CD4-positive, CD25-positive, alpha-beta regulatory T cell (primary cell): ENCODE results near the gene VEGFB. TPM values are rescaled to one million over a fixed set of nuclear protein-coding genes. Genes with fewer than 3 reads are reported as not detected.

Experiments used
- ATAC-seq, 2 donors: fragments of 150-1000 bp; cut with Tn5 transposase; one replicate each; pipeline ENCODE4 v1.10.0; 2021; ENCODE audit warnings: low read depth in 2 of 2, moderate number of reproducible peaks in 2 of 2, moderate library complexity in 1 of 2
- DNase-seq, 3 donors: peaks; one replicate each; pipeline versions ENCODE4 v3.0.0 to v3.0.0-alpha.2; 2012 to 2022; ENCODE audit warnings: mixed read lengths in 1 of 3
- H3K27ac ChIP-seq: one replicate; pipeline ENCODE4 v1.7.0; 2013; ENCODE audit warnings: mild to moderate bottlenecking, low read length; ENCODE audit not compliant: insufficient read depth, poor library complexity, severe bottlenecking
- H3K27me3 ChIP-seq: one replicate; pipeline ENCODE4 v1.7.0; 2013; ENCODE audit warnings: low read length; ENCODE audit not compliant: control insufficient read depth, insufficient read depth
- H3K36me3 ChIP-seq: one replicate; pipeline ENCODE4 v1.7.0; 2013; ENCODE audit warnings: mild to moderate bottlenecking, low read length, moderate library complexity; ENCODE audit not compliant: control insufficient read depth, insufficient read depth
- H3K4me1 ChIP-seq: 2 replicates; pipeline ENCODE4 v1.7.0; 2013; ENCODE audit warnings: mild to moderate bottlenecking, low read length; ENCODE audit not compliant: insufficient read depth, control insufficient read depth, poor library complexity, severe bottlenecking
- H3K4me3 ChIP-seq: one replicate; pipeline ENCODE4 v1.7.0; 2013; ENCODE audit warnings: low read depth, mild to moderate bottlenecking, low read length, moderate library complexity
- H3K9me3 ChIP-seq, 2 experiments: 1 replicate in 1 of 2; 2 replicates in 1 of 2; pipeline ENCODE4 v1.7.0; 2013; ENCODE audit warnings: low read length in 2 of 2, mild to moderate bottlenecking in 1 of 2, moderate library complexity in 1 of 2; ENCODE audit not compliant: control insufficient read depth in 2 of 2
- H3K27ac Mint-ChIP-seq, 3 donors: one replicate each; pipeline ENCODE4 v1.8.0; 2020 to 2022; ENCODE audit warnings: mild to moderate bottlenecking in 3 of 3, mixed read lengths in 3 of 3, moderate library complexity in 2 of 3
- H3K27me3 Mint-ChIP-seq: one replicate; pipeline ENCODE4 v1.8.0; 2022; ENCODE audit warnings: mild to moderate bottlenecking, mixed read lengths
- H3K36me3 Mint-ChIP-seq: one replicate; pipeline ENCODE4 v1.8.0; 2020; ENCODE audit warnings: mixed read lengths
- H3K4me1 Mint-ChIP-seq, 4 donors: one replicate each; pipeline ENCODE4 v1.8.0; 2020 to 2022; ENCODE audit warnings: mixed read lengths in 4 of 4, mild to moderate bottlenecking in 1 of 4
- H3K4me3 Mint-ChIP-seq, 4 donors: one replicate each; pipeline ENCODE4 v1.8.0; 2020 to 2022; ENCODE audit warnings: mild to moderate bottlenecking in 4 of 4, mixed read lengths in 4 of 4, moderate library complexity in 3 of 4
- H3K9me3 Mint-ChIP-seq, 7 donors: one replicate each; pipeline ENCODE4 v1.8.0; 2020 to 2022; ENCODE audit warnings: mixed read lengths in 7 of 7, mild to moderate bottlenecking in 3 of 7, moderate library complexity in 2 of 7
- polyA plus RNA-seq, 4 donors: library from polyadenylated mRNA; unstranded; fragments of 300-500 nt; fragmentation: Illumina TruSeq; gene quantifications; one replicate each; pipeline ENCODE4 v1.2.3, GENCODE V29; 2021
- total RNA-seq: library from RNA; stranded (reverse); gene quantifications from one replicate; pipeline ENCODE4 v1.2.3, GENCODE V29; 2022

Gene VEGFB
- total and polyA plus RNA-seq, 5 donors from 2014 or later: 6.5 to 19.6 (median 8.3) TPM

- ATAC-seq (no peak), DNase-seq (no peak)
- Histone ChIP-seq H3K4me1 (peaks cover 5% of the 10 kb centered on the region), H3K4me3 (no peak overlapping the region), H3K9me3 (no peaks in the 10 kb centered on the region), H3K36me3 (peaks cover 4% of the 10 kb centered on the region), H3K27ac (no peak overlapping the region), H3K27me3 (no peaks in the 10 kb centered on the region)
- no peaks in the 10 kb centered on the region for H3K9me3 Mint-ChIP-seq
- H3K27ac Mint-ChIP-seq: no peak overlapping the region
- no peak overlapping the region for H3K4me3 Mint-ChIP-seq
- no peaks in the 10 kb centered on the region for H3K36me3 Mint-ChIP-seq
- no peaks in the 10 kb centered on the region for H3K27me3 Mint-ChIP-seq
- peaks cover 0 to 15% (median 11%) of the 10 kb centered on the region in 4 donors for H3K4me1 Mint-ChIP-seq
Observed at GRCh38 chr11:64263021-64263946, 28.9 kb downstream of the VEGFB start.

- H3K4me1 Mint-ChIP-seq: peaks cover 0 to 20% (median 15%) of the 10 kb centered on the region in 4 donors
- Histone ChIP-seq H3K4me3 (no peak overlapping the region), H3K9me3 (no peaks in the 10 kb centered on the region), H3K27ac (no peak overlapping the region), H3K36me3 (no peaks in the 10 kb centered on the region), H3K4me1 (peaks cover 12% of the 10 kb centered on the region), H3K27me3 (no peaks in the 10 kb centered on the region)
- no peak for DNase-seq
- no peak overlapping the region for H3K27ac Mint-ChIP-seq
- no peak for ATAC-seq
- no peaks in the 10 kb centered on the region for H3K27me3 Mint-ChIP-seq
- no peaks in the 10 kb centered on the region for H3K36me3 Mint-ChIP-seq
- no peak overlapping the region for H3K4me3 Mint-ChIP-seq
- H3K9me3 Mint-ChIP-seq: no peaks in the 10 kb centered on the region
Observed at GRCh38 chr11:64263947-64264317, 29.5 kb downstream of the VEGFB start.

- H3K9me3 Mint-ChIP-seq: no peaks in the 10 kb centered on the region
- H3K4me3 ChIP-seq: no peak overlapping the region
- H3K27me3 ChIP-seq: no peaks in the 10 kb centered on the region
- peak overlapping the region in 1 of 4 donors; percentile 63 for H3K4me3 Mint-ChIP-seq
- no peaks in the 10 kb centered on the region for H3K9me3 ChIP-seq
- no peak overlapping the region for H3K27ac ChIP-seq
- H3K27ac Mint-ChIP-seq: peak overlapping the region in 2 of 3 donors; percentile 46 to 96
- no peaks in the 10 kb centered on the region for H3K36me3 ChIP-seq
- ATAC-seq (no peak), DNase-seq (no peak)
- H3K36me3 Mint-ChIP-seq: no peaks in the 10 kb centered on the region
- H3K4me1 ChIP-seq: peaks cover 13% of the 10 kb centered on the region
- peaks cover 0 to 22% (median 16%) of the 10 kb centered on the region in 4 donors for H3K4me1 Mint-ChIP-seq
- no peaks in the 10 kb centered on the region for H3K27me3 Mint-ChIP-seq
Observed at GRCh38 chr11:64264371-64264852, 30.0 kb downstream of the VEGFB start.

- Histone ChIP-seq H3K4me1 (peaks cover 17% of the 10 kb centered on the region), H3K36me3 (no peaks in the 10 kb centered on the region), H3K4me3 (no peak overlapping the region), H3K27ac (no peak overlapping the region), H3K9me3 (no peaks in the 10 kb centered on the region), H3K27me3 (no peaks in the 10 kb centered on the region)
- Mint-ChIP-seq H3K4me3 (peak overlapping the region in 1 of 4 donors; percentile 77), H3K27me3 (peaks cover 7% of the 10 kb centered on the region), H3K9me3 (peaks cover 0 to 3% (median 0%) of the 10 kb centered on the region in 7 donors), H3K36me3 (no peaks in the 10 kb centered on the region), H3K4me1 (peaks cover 0 to 27% (median 15%) of the 10 kb centered on the region in 4 donors), H3K27ac (no peak overlapping the region)
- DNase-seq: no peak
- ATAC-seq: no peak
Observed at GRCh38 chr11:64265176-64266160, 31.1 kb downstream of the VEGFB start.

- no peaks in the 10 kb centered on the region for H3K36me3 Mint-ChIP-seq
- peaks cover 0 to 3% (median 0%) of the 10 kb centered on the region in 7 donors for H3K9me3 Mint-ChIP-seq
Observed at GRCh38 chr11:64266339-64266738, 32.0 kb downstream of the VEGFB start.

GRCh38 chr11:64267207-64267945 lies 33.0 kb downstream of the VEGFB start:
- H3K27ac ChIP-seq: no peak overlapping the region
- ATAC-seq: no peak
- H3K27me3 Mint-ChIP-seq: peaks cover 8% of the 10 kb centered on the region
- H3K4me3 ChIP-seq: no peak overlapping the region
- no peaks in the 10 kb centered on the region for H3K27me3 ChIP-seq
- H3K36me3 ChIP-seq: no peaks in the 10 kb centered on the region
- H3K4me1 Mint-ChIP-seq: peaks cover 0 to 33% (median 19%) of the 10 kb centered on the region in 4 donors
- no peaks in the 10 kb centered on the region for H3K36me3 Mint-ChIP-seq
- no peak for DNase-seq
- H3K4me3 Mint-ChIP-seq: peak overlapping the region in 2 of 4 donors; percentile 78 to 96
- peak overlapping the region in 2 of 3 donors; percentile 65 to 77 for H3K27ac Mint-ChIP-seq
- H3K9me3 Mint-ChIP-seq: peaks cover 0 to 3% (median 0%) of the 10 kb centered on the region in 7 donors
- H3K9me3 ChIP-seq: no peaks in the 10 kb centered on the region
- H3K4me1 ChIP-seq: peaks cover 27% of the 10 kb centered on the region

More at GRCh38 chr11:64266339-64266738, 32.0 kb downstream of the VEGFB start:
- no peak overlapping the region for H3K27ac ChIP-seq
- DNase-seq (no peak), ATAC-seq (no peak)
- H3K4me1 ChIP-seq: peaks cover 21% of the 10 kb centered on the region
- no peak overlapping the region for H3K4me3 ChIP-seq
- no peaks in the 10 kb centered on the region for H3K9me3 ChIP-seq
- no peaks in the 10 kb centered on the region for H3K27me3 ChIP-seq
- H3K36me3 ChIP-seq: no peaks in the 10 kb centered on the region
- H3K4me1 Mint-ChIP-seq: peaks cover 0 to 28% (median 15%) of the 10 kb centered on the region in 4 donors
- H3K4me3 Mint-ChIP-seq: no peak overlapping the region
- H3K27ac Mint-ChIP-seq: no peak overlapping the region
- peaks cover 8% of the 10 kb centered on the region for H3K27me3 Mint-ChIP-seq
